HepG2 (cell line): Measurements from ENCODE around the gene RPTOR. TPM values are rescaled to one million over a fixed set of nuclear protein-coding genes. Genes with fewer than 3 reads are reported as not detected.

Source experiments
- ADNP ChIP-seq: sonication (generic); formaldehyde crosslinking; IDR thresholded peaks from 2 replicates; pipeline ENCODE4 v1.4.0; 2020; ENCODE audit warnings: missing genetic modification reagents
- ATF7-NPFF ChIP-seq: sonication (generic); formaldehyde crosslinking; IDR thresholded peaks from 2 replicates; pipeline ENCODE4 v1.8.1; 2023; ENCODE audit warnings: mild to moderate bottlenecking, low read depth, missing genetic modification reagents, moderate library complexity
- BRD4 ChIP-seq: sonication (generic); formaldehyde crosslinking; IDR thresholded peaks from 2 replicates; pipeline ENCODE4 v1.4.0; 2020; ENCODE audit warnings: missing genetic modification reagents
- FOXC1 ChIP-seq: sonication (generic); formaldehyde crosslinking; IDR thresholded peaks from 2 replicates; pipeline ENCODE4 v1.8.0; 2022; ENCODE audit warnings: mild to moderate bottlenecking, missing genetic modification reagents, borderline replicate concordance
- GPN1 ChIP-seq: sonication (generic); formaldehyde crosslinking; IDR thresholded peaks from 2 replicates; pipeline ENCODE4 v1.5.1; 2020; ENCODE audit warnings: missing genetic modification reagents, borderline replicate concordance
- HDAC2 ChIP-seq: sonication (generic); formaldehyde crosslinking; IDR thresholded peaks from 2 replicates; pipeline ENCODE4 v1.4.0; 2020; ENCODE audit warnings: missing genetic modification reagents
- NONO ChIP-seq, 2 experiments: fragments of 450-650 bp in 1 of 2; sonication (generic) in 1 of 2; formaldehyde crosslinking in 1 of 2; IDR thresholded peaks in 1 of 2; conservative IDR thresholded peaks in 1 of 2; 2 replicates each; pipeline versions ENCODE4 v1.6.1 to v1.8.0; 2017 to 2022; ENCODE audit warnings: mild to moderate bottlenecking in 1 of 2, missing genetic modification reagents in 1 of 2, moderate library complexity in 1 of 2
- PPARG ChIP-seq: conservative IDR thresholded peaks from 2 replicates; pipeline ENCODE4 v1.6.1; 2016; ENCODE audit warnings: missing biosample characterization, missing genetic modification reagents
- RELA ChIP-seq: sonication (generic); formaldehyde crosslinking; IDR thresholded peaks from 2 replicates; pipeline ENCODE4 v1.4.0; 2020; ENCODE audit warnings: missing genetic modification reagents
- SIN3B ChIP-seq: fragments of 150-350 bp; IDR thresholded peaks from 2 replicates; pipeline ENCODE4 v1.6.1; 2014; ENCODE audit warnings: low read length
- SNAPC5 ChIP-seq: sonication (generic); formaldehyde crosslinking; IDR thresholded peaks from 2 replicates; pipeline ENCODE4 v1.8.1; 2023; ENCODE audit warnings: mild to moderate bottlenecking, missing genetic modification reagents, borderline replicate concordance
- SOX5 ChIP-seq: IDR thresholded peaks from 2 replicates; pipeline ENCODE4 v1.6.1; 2016; ENCODE audit warnings: borderline replicate concordance
- TSC22D2 ChIP-seq: sonication (generic); formaldehyde crosslinking; IDR thresholded peaks from 2 replicates; pipeline ENCODE4 v1.5.1; 2020; ENCODE audit warnings: missing genetic modification reagents, mild to moderate bottlenecking, borderline replicate concordance
- ZFAT ChIP-seq: sonication (generic); formaldehyde crosslinking; conservative IDR thresholded peaks from 2 replicates; pipeline ENCODE4 v1.8.1; 2023; ENCODE audit warnings: missing genetic modification reagents, inconsistent platforms
- ZNF530 ChIP-seq: sonication (generic); formaldehyde crosslinking; IDR thresholded peaks from 2 replicates; pipeline ENCODE4 v1.5.0; 2020; ENCODE audit warnings: low read depth, mild to moderate bottlenecking, missing genetic modification reagents
- ZNF605 ChIP-seq: sonication (generic); formaldehyde crosslinking; IDR thresholded peaks from 2 replicates; pipeline ENCODE4 v1.8.0; 2022; ENCODE audit warnings: mild to moderate bottlenecking, missing genetic modification reagents
- ZNF644 ChIP-seq: IDR thresholded peaks from 2 replicates; pipeline ENCODE4 v1.6.1; 2016; ENCODE audit warnings: low read depth
- ZNF776 ChIP-seq: sonication (generic); formaldehyde crosslinking; IDR thresholded peaks from 2 replicates; pipeline ENCODE4 v1.4.0; 2020; ENCODE audit warnings: mild to moderate bottlenecking, missing genetic modification reagents
- ZSCAN21 ChIP-seq: sonication (generic); formaldehyde crosslinking; IDR thresholded peaks from 2 replicates; pipeline ENCODE4 v1.8.0; 2022; ENCODE audit warnings: mild to moderate bottlenecking, missing genetic modification reagents, moderate library complexity, borderline replicate concordance
- ZSCAN30 ChIP-seq: sonication (generic); formaldehyde crosslinking; IDR thresholded peaks from 2 replicates; pipeline ENCODE4 v1.5.0; 2020; ENCODE audit warnings: mild to moderate bottlenecking, missing genetic modification reagents
- polyA plus RNA-seq, 8 experiments: library from polyadenylated mRNA; depleted of rRNA in 3 of 8; stranded (reverse) in 7 of 8; unstranded in 1 of 8; fragments of >200 nt; fragmentation: Illumina TruSeq in 4 of 8; extraction: Trizol in 4 of 8; gene quantifications; 2 replicates each; pipeline versions ENCODE4 v1.2.1 to v1.2.3, GENCODE V29; 2011 to 2016; ENCODE audit warnings: low read depth in 4 of 8, missing spikeins in 1 of 8, mixed read lengths in 1 of 8; ENCODE audit not compliant: insufficient read depth in 1 of 8
- total RNA-seq, 5 experiments: library from RNA; depleted of rRNA; stranded (reverse); fragments of >200 nt; fragmentation: Illumina TruSeq; extraction: Trizol; gene quantifications; 2 replicates each; pipeline ENCODE4 v1.2.3, GENCODE V29; 2016; ENCODE audit warnings: low read depth in 1 of 5
- TF ChIP-seq, protein P1 (sequence below): sonication (generic); formaldehyde crosslinking; IDR thresholded peaks from 2 replicates; pipeline ENCODE4 v1.4.0; 2020; ENCODE audit warnings: mild to moderate bottlenecking, missing genetic modification reagents
- TF ChIP-seq, protein P2 (sequence below): sonication (generic); formaldehyde crosslinking; IDR thresholded peaks from 2 replicates; pipeline ENCODE4 v1.8.0; 2022; ENCODE audit warnings: mild to moderate bottlenecking, missing genetic modification reagents, moderate library complexity
- TF ChIP-seq, protein P3 (sequence below): sonication (generic); formaldehyde crosslinking; IDR thresholded peaks from 2 replicates; pipeline ENCODE4 v1.8.1; 2023; ENCODE audit warnings: mild to moderate bottlenecking, moderate library complexity, missing genetic modification reagents
- TF ChIP-seq, protein P4 (sequence below): IDR thresholded peaks from 2 replicates; pipeline ENCODE4 v1.6.1; 2016; ENCODE audit warnings: missing genetic modification reagents, missing compliant biosample characterization

Gene RPTOR
- total and polyA plus RNA-seq, 2 of the 13 experiments (the other 11 are each of a cell fraction or from before 2014, with no cell fraction given) = 6.6 to 25.3 TPM

DNA sequence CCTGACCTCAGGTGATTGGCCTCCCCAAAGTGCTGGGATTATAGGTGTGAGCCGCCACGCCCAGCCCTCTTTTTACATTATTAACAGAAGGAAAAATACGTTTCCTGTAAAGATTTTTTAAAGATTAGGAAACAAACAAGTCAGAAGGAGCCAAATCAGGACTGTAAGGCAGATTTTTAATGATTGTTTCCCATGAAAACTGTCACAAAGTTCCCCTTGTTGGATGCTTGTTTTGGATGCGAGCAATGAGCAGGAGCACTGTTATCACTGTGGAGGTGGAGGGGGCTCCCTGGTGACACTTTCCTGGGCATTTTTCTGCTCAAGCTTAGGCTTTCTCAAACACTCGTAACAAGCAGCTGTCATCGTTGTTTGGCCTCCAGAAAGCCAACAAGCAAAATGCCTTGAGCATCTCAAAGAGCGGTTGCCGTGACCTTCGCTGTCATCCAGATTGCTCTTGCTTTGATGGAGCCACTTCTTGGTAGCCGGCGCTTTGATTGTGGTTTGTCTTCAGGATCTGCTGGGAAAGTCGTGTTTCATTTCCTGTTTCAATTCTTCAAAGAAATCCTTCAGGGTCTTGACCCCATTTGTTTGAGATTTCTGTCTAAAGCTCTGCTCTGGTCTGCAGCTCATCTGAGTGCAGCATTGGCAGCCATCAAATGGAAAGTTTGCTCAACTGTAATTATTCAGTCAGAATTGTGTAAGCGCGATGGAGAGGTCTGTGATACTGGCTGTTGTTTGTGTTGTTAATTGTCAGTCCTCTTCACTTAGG is 128.7 kb downstream of the RPTOR start (continued):
- TF ChIP-seq NONO (IDR thresholded peaks at IDR 0.05) (no peak), NONO (CRISPR knock-in tag; conservative IDR thresholded peaks at IDR 0.05) (no peak), ZNF776 (CRISPR knock-in tag) (no peak), TSC22D2 (no peak), BRD4 (CRISPR knock-in tag) (no peak), SNAPC5 (CRISPR knock-in tag) (no peak), GPN1 (CRISPR knock-in tag) (no peak), ADNP (CRISPR knock-in tag) (no peak), ZNF644 (CRISPR knock-in tag) (0 out of 2 replicates have a peak, but pooled peaks have one; percentile 67), ZNF530 (CRISPR knock-in tag) (no peak), SIN3B (no peak), RELA (CRISPR knock-in tag) (no peak), ZSCAN30 (no peak), HDAC2 (CRISPR knock-in tag) (peak; percentile 88), PPARG (CRISPR knock-in tag) (peak; percentile 48; the same call in 1 of the 2 replicates), SOX5 (peak; percentile 84), ZFAT (no peak), ZNF605 (CRISPR knock-in tag) (no peak), FOXC1 (CRISPR knock-in tag) (0 out of 2 replicates have a peak, but pooled peaks have one; percentile 36), ATF7-NPFF (CRISPR knock-in tag) (no peak), ZSCAN21 (CRISPR knock-in tag) (no peak)
- TF ChIP-seq, protein P1, sequence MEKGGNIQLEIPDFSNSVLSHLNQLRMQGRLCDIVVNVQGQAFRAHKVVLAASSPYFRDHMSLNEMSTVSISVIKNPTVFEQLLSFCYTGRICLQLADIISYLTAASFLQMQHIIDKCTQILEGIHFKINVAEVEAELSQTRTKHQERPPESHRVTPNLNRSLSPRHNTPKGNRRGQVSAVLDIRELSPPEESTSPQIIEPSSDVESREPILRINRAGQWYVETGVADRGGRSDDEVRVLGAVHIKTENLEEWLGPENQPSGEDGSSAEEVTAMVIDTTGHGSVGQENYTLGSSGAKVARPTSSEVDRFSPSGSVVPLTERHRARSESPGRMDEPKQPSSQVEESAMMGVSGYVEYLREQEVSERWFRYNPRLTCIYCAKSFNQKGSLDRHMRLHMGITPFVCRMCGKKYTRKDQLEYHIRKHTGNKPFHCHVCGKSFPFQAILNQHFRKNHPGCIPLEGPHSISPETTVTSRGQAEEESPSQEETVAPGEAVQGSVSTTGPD (CRISPR knock-in tag) = no peak
- TF ChIP-seq, protein P2, sequence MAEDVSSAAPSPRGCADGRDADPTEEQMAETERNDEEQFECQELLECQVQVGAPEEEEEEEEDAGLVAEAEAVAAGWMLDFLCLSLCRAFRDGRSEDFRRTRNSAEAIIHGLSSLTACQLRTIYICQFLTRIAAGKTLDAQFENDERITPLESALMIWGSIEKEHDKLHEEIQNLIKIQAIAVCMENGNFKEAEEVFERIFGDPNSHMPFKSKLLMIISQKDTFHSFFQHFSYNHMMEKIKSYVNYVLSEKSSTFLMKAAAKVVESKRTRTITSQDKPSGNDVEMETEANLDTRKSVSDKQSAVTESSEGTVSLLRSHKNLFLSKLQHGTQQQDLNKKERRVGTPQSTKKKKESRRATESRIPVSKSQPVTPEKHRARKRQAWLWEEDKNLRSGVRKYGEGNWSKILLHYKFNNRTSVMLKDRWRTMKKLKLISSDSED (CRISPR knock-in tag) = no peak
- TF ChIP-seq, protein P3, sequence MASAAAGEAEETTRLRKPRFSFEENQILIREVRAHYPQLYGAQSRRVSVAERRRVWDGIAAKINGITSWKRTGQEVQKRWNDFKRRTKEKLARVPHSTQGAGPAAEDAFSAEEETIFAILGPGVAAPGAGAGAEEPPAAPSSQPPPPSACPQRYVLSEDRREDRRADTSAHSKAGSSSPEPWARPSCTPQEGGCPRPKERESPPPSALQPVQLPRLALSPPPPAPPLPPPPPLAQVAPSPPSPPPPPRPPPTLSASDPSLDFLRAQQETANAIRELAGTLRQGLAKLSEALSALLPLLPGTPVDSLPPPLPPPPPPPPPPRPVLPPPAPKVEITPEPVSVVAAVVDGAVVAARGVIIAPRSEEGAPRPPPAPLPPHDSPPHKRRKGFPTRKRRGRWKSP (CRISPR knock-in tag) = peak; percentile 72; the same call in 1 of the 2 replicates
- TF ChIP-seq, protein P4, sequence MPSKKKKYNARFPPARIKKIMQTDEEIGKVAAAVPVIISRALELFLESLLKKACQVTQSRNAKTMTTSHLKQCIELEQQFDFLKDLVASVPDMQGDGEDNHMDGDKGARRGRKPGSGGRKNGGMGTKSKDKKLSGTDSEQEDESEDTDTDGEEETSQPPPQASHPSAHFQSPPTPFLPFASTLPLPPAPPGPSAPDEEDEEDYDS = no peak
